ENCODE measurements around the gene NEK4.

Gene NEK4

GRCh38 chr3:52663098-52663497, 107.6 kb downstream of the NEK4 start:
- DNase-seq (ENCODE audit: low spot score): no peak

GRCh38 chr3:52660046-52660445, 110.7 kb downstream of the NEK4 start:
- no peak for DNase-seq (ENCODE audit: low spot score)
